Activated CD8-positive, alpha-beta T cell treated with anti-CD3 and anti-CD28 coated beads for 36 hours (primary cell): ENCODE measurements around the gene KLK14. TPM values are rescaled to one million over a fixed set of nuclear protein-coding genes. Genes with fewer than 3 reads are reported as not detected.

Source experiments
- ATAC-seq: fragments of 200-7000 bp; cut with Tn5 transposase; one replicate; pipeline ENCODE4 v1.10.0; 2021; ENCODE audit warnings: mild to moderate bottlenecking, moderate library complexity
- CTCF ChIA-PET: fragments of 350-600 bp; sonication (Branson Sonifier 250); formaldehyde crosslinking; loops from one replicate; lab custom pipeline; 2021; ENCODE audit warnings: antibody characterized with exemption; lab: Charles Lee
- POLR2A ChIA-PET: fragments of 350-600 bp; sonication (Branson Sonifier 250); formaldehyde crosslinking; loops from one replicate; lab custom pipeline; 2021; ENCODE audit warnings: antibody characterized with exemption; lab: Charles Lee
- DNase-seq: peaks from one replicate; pipeline ENCODE4 v3.0.0-alpha.2; 2020
- H3K27ac Mint-ChIP-seq: one replicate; pipeline ENCODE4 v1.8.0; 2021; ENCODE audit warnings: mild to moderate bottlenecking, mixed read lengths
- H3K27me3 Mint-ChIP-seq: one replicate; pipeline ENCODE4 v1.8.0; 2021; ENCODE audit warnings: mixed read lengths
- H3K36me3 Mint-ChIP-seq: one replicate; pipeline ENCODE4 v1.8.0; 2021; ENCODE audit warnings: low read depth, mixed read lengths
- H3K4me1 Mint-ChIP-seq: one replicate; pipeline ENCODE4 v1.8.0; 2021; ENCODE audit warnings: low read depth, mixed read lengths
- H3K4me3 Mint-ChIP-seq: one replicate; pipeline ENCODE4 v1.8.0; 2021; ENCODE audit warnings: mild to moderate bottlenecking, moderate library complexity, mixed read lengths
- H3K9me3 Mint-ChIP-seq: one replicate; pipeline ENCODE4 v1.8.0; 2021; ENCODE audit warnings: mixed read lengths
- CTCF ChIP-seq: fragments of 200-600 bp; IDR thresholded peaks from one replicate; pipeline ENCODE4 v1.8.0; 2022; ENCODE audit warnings: antibody characterized with exemption, mild to moderate bottlenecking
- intact Hi-C: fragments of 100-400 bp; cut with micrococcal nuclease; formaldehyde crosslinking; loops from one replicate; pipeline ENCODE4 v1.10.0; 2022
- total RNA-seq, 2 experiments: library from RNA; stranded (reverse); gene quantifications; one replicate each; pipeline ENCODE4 v1.2.3, GENCODE V29; 2021

KLK14 gene
- total RNA-seq, 2 experiments from 2014 or later: 0.32 to 0.43 TPM

- H3K27ac Mint-ChIP-seq: no peak overlapping the region
- peaks cover 2% of the 10 kb centered on the region for H3K4me1 Mint-ChIP-seq
- ATAC-seq (no peak), DNase-seq (no peak)
- no peaks in the 10 kb centered on the region for H3K9me3 Mint-ChIP-seq
- H3K36me3 Mint-ChIP-seq: no peaks in the 10 kb centered on the region
- ChIA-PET POLR2A (no interaction called here), CTCF (interaction anchor here (1.0 kb wide), 1 partner anchor 30 kb away, joined by 3 read pairs; no protein-coding TSS in a partner anchor)
- intact Hi-C loops: no loop called here
- H3K4me3 Mint-ChIP-seq: no peak overlapping the region
- peaks cover 25% of the 10 kb centered on the region for H3K27me3 Mint-ChIP-seq
- no peak for TF ChIP-seq CTCF
These were observed 16.1 kb downstream of the KLK14 start for GRCh38 chr19:51066393-51067186.

GRCh38 chr19:51065221-51065960, 17.3 kb downstream of the KLK14 start:
- ATAC-seq (no peak), DNase-seq (no peak)
- Mint-ChIP-seq H3K9me3 (no peaks in the 10 kb centered on the region), H3K36me3 (no peaks in the 10 kb centered on the region), H3K4me1 (peaks cover 2% of the 10 kb centered on the region), H3K27me3 (peaks cover 33% of the 10 kb centered on the region), H3K27ac (no peak overlapping the region), H3K4me3 (peak overlapping the region; percentile 10)
- CTCF ChIA-PET: no interaction called here
- POLR2A ChIA-PET: no interaction called here
- intact Hi-C loops: no loop called here
- no peak for TF ChIP-seq CTCF

- Mint-ChIP-seq H3K27ac (no peak within 1 kb of the TSS), H3K4me1 (peaks cover 2% of the 10 kb centered on the region), H3K27me3 (peaks cover 35% of the 10 kb centered on the region), H3K36me3 (no peaks in the 10 kb centered on the region), H3K4me3 (peak within 1 kb of the TSS; percentile 10), H3K9me3 (no peaks in the 10 kb centered on the region)
- DNase-seq (peak; percentile 11), ATAC-seq (no peak)
- TF ChIP-seq CTCF: no peak
- POLR2A ChIA-PET: no interaction called here
- intact Hi-C loops: no loop called here
- CTCF ChIA-PET: no interaction called here
These were observed 18.0 kb downstream of the KLK14 start, which contains the start of gene KLK13 for GRCh38 chr19:51064534-51065220. KLK13 (minus strand) TSS chr19:51065092; CDS start chr19:51065067, 25 bp downstream.

- ATAC-seq (no peak), DNase-seq (no peak)
- Mint-ChIP-seq H3K27ac (no peak overlapping the region), H3K9me3 (no peaks in the 10 kb centered on the region), H3K4me3 (no peak overlapping the region), H3K4me1 (peaks cover 2% of the 10 kb centered on the region), H3K36me3 (no peaks in the 10 kb centered on the region), H3K27me3 (peaks cover 35% of the 10 kb centered on the region)
- intact Hi-C loops: no loop called here
- CTCF ChIA-PET: no interaction called here
- TF ChIP-seq CTCF: no peak
- POLR2A ChIA-PET: no interaction called here
These were observed 19.0 kb downstream of the KLK14 start for GRCh38 chr19:51063664-51064063.
